GM23338 (cell line): ENCODE results near the gene ERBB4.

Experiments used
- CTCF ChIP-seq, 2 experiments: fragments of 200-600 bp in 1 of 2; sonication (generic) in 1 of 2; conservative IDR thresholded peaks; 2 replicates each; pipeline versions ENCODE4 v1.5.1 to v1.6.1; 2016 to 2017; ENCODE audit warnings: antibody characterized with exemption in 2 of 2, low read depth in 2 of 2, mild to moderate bottlenecking in 2 of 2, moderate library complexity in 1 of 2
- EZH2 ChIP-seq: fragments of 200-600 bp; sonication (generic); IDR thresholded peaks from one replicate; pipeline ENCODE4 v1.8.0; 2017; ENCODE audit warnings: antibody characterized with exemption, mild to moderate bottlenecking, low read depth; ENCODE audit not compliant: unreplicated experiment
- EZH2phosphoT487 ChIP-seq: fragments of 200-600 bp; sonication (generic); IDR thresholded peaks from one replicate; pipeline ENCODE4 v1.8.1; 2018; ENCODE audit warnings: antibody characterized with exemption; ENCODE audit not compliant: unreplicated experiment
- JUNB ChIP-seq: IDR thresholded peaks from one replicate; pipeline ENCODE4 v1.6.1; 2016; ENCODE audit warnings: antibody characterized with exemption; ENCODE audit not compliant: unreplicated experiment
- POLR2AphosphoS5 ChIP-seq: IDR thresholded peaks from 2 replicates; pipeline ENCODE4 v1.6.1; 2016; ENCODE audit warnings: antibody characterized with exemption, low read depth
- REST ChIP-seq: IDR thresholded peaks from one replicate; pipeline ENCODE4 v1.6.1; 2018; ENCODE audit warnings: antibody characterized with exemption; ENCODE audit not compliant: unreplicated experiment
- ZNF114 ChIP-seq: fragments of 250-450 bp; sonication (Bioruptor Pico); IDR thresholded peaks from 2 replicates; pipeline ENCODE4 v1.5.0; 2020; ENCODE audit warnings: mild to moderate bottlenecking, moderate library complexity

GRCh38 chr2:211568439-211568838 lies 970.2 kb downstream of the ERBB4 start:
- no peak for TF ChIP-seq EZH2
- TF ChIP-seq EZH2phosphoT487 = no peak
- TF ChIP-seq CTCF (conservative IDR thresholded peaks at IDR 0.05; ENCODE audit: low read depth in 2 of 2) = no peak
- no peak for TF ChIP-seq POLR2AphosphoS5
- no peak for TF ChIP-seq JUNB
- TF ChIP-seq REST = no peak
- no peak for TF ChIP-seq ZNF114 (CRISPR knock-in tag)
